Stimulated activated naive CD8-positive, alpha-beta T cell treated with anti-CD3 and anti-CD28 coated beads, Interleukin-15, amount 100 ng/mL, for 72 hours (primary cell): Measurements from ENCODE around the gene SAGE1.

Source experiments
- ATAC-seq: fragments of 150-1000 bp; cut with Tn5 transposase; 2 replicates; pipeline ENCODE4 v1.10.0; 2021; ENCODE audit warnings: mild to moderate bottlenecking, moderate library complexity
- DNase-seq, 2 donors: peaks; one replicate each; pipeline ENCODE4 v3.0.0; 2021 to 2022
- H3K27ac Mint-ChIP-seq, 2 donors: one replicate each; pipeline ENCODE4 v1.8.0; 2022; ENCODE audit warnings: mild to moderate bottlenecking in 2 of 2, mixed read lengths in 2 of 2, moderate library complexity in 2 of 2
- H3K27me3 Mint-ChIP-seq: one replicate; pipeline ENCODE4 v1.8.0; 2022; ENCODE audit warnings: mixed read lengths
- H3K4me1 Mint-ChIP-seq: one replicate; pipeline ENCODE4 v1.8.0; 2022; ENCODE audit warnings: mild to moderate bottlenecking, mixed read lengths
- H3K4me3 Mint-ChIP-seq, 2 donors: one replicate each; pipeline ENCODE4 v1.8.0; 2022; ENCODE audit warnings: mild to moderate bottlenecking in 2 of 2, mixed read lengths in 2 of 2, moderate library complexity in 1 of 2
- H3K9me3 Mint-ChIP-seq, 2 donors: one replicate each; pipeline ENCODE4 v1.8.0; 2022; ENCODE audit warnings: mixed read lengths in 2 of 2

The SAGE1 gene

DNA sequence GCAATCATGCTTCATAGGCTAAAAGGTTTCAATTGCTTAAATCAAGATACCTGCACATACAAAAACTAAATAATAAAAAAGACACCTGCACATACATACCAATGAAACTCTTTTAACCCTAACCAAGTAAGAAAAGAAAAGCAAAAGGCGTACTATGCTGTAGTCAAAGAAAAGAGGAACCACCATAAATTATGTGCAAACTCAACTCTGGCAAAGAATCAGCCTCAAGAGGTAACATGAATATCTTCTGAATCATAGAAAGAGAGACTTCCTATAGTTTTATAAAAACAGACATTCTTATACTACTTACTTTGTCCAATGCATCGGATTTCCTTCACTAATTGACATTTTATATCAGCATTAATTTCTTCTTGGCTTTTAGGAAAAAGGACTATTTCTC, 51.0 kb downstream of the SAGE1 start:
- H3K4me3 Mint-ChIP-seq: no peak overlapping the region
- no peak overlapping the region for H3K27ac Mint-ChIP-seq
- no peaks in the 10 kb centered on the region for H3K4me1 Mint-ChIP-seq
- H3K9me3 Mint-ChIP-seq: peaks cover 0 to 7% of the 10 kb centered on the region in 2 donors
- H3K27me3 Mint-ChIP-seq: no peaks in the 10 kb centered on the region
- DNase-seq: no peak
- ATAC-seq: no peak

DNA sequence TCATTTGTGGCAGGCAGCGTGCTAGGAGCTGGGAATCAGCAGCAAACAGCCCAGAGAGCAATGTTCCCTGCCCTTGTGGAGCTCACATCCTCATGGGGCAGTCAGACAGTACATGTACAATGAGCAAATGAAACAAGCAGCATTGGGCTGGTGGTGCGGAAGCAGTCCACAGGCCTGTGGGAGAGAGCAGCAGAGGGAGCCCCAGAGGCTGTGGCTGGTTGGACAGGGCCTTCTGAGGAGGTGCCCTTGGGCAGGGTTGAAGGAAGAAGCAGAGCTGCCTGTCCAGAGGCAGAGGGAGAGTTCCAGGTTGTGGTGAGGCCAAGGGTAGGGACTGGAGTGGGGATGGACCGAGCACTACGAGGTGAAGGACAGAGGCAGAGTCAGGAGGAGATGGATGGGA, 57.8 kb downstream of the SAGE1 start:
- no peaks in the 10 kb centered on the region for H3K9me3 Mint-ChIP-seq
- DNase-seq (no peak), ATAC-seq (no peak)
- H3K27ac Mint-ChIP-seq: no peak overlapping the region
- H3K4me3 Mint-ChIP-seq: no peak overlapping the region
- no peaks in the 10 kb centered on the region for H3K27me3 Mint-ChIP-seq
- no peaks in the 10 kb centered on the region for H3K4me1 Mint-ChIP-seq
